Lower lobe of right lung (tissue), 2 donors: ENCODE data around the gene SLC30A9. TPM values are rescaled to one million over a fixed set of nuclear protein-coding genes. Genes with fewer than 3 reads are reported as not detected.

ENCODE experiments used
- ATAC-seq, 2 donors: fragments of 200-7000 bp; cut with Tn5 transposase; one replicate each; pipeline ENCODE4 v1.9.1; 2020 to 2022; ENCODE audit warnings: mild to moderate bottlenecking in 2 of 2, moderate library complexity in 2 of 2
- DNase-seq: peaks from one replicate; pipeline ENCODE4 v3.0.0-alpha.2; 2020
- H3K27ac ChIP-seq: fragments of 200-600 bp; one replicate; pipeline ENCODE4 v1.8.0; 2022
- H3K27me3 ChIP-seq: fragments of 200-600 bp; one replicate; pipeline ENCODE4 v1.8.0; 2022; ENCODE audit warnings: low read depth
- H3K36me3 ChIP-seq: fragments of 200-600 bp; one replicate; pipeline ENCODE4 v1.8.0; 2022; ENCODE audit warnings: mild to moderate bottlenecking
- H3K4me1 ChIP-seq: fragments of 200-600 bp; one replicate; pipeline ENCODE4 v1.8.0; 2022
- H3K4me3 ChIP-seq: fragments of 200-600 bp; one replicate; pipeline ENCODE4 v1.8.0; 2022; ENCODE audit warnings: mild to moderate bottlenecking
- H3K9me3 ChIP-seq: fragments of 200-600 bp; one replicate; pipeline ENCODE4 v1.8.0; 2022
- CTCF ChIP-seq: fragments of 200-600 bp; IDR thresholded peaks from one replicate; pipeline ENCODE4 v1.8.0; 2022; ENCODE audit warnings: antibody characterized with exemption, mild to moderate bottlenecking
- intact Hi-C: fragments of 100-400 bp; cut with DNase I; formaldehyde crosslinking; loops from one replicate; pipeline ENCODE4 v1.11.0; 2022
- total RNA-seq: library from RNA; stranded (reverse); fragmentation: NEBNext Ultra II Directional; extraction: Animal tissue kit (Norgen Biotek cat#: 25700); gene quantifications from one replicate; pipeline ENCODE4 v1.2.1, GENCODE V29; 2021
- donor health status: DM: no; HTN: yes; CAD: no; lungs with severe emphysema.

The SLC30A9 gene
- total RNA-seq, 1 donor from 2014 or later: 37.7 TPM

GRCh38 chr4:41976775-41977516 is 13.4 kb upstream of the SLC30A9 start:
- no peak overlapping the region for H3K27ac ChIP-seq
- no peaks in the 10 kb centered on the region for H3K27me3 ChIP-seq
- no peaks in the 10 kb centered on the region for H3K4me1 ChIP-seq
- DNase-seq: no peak
- no peak overlapping the region for H3K4me3 ChIP-seq
- H3K36me3 ChIP-seq: no peaks in the 10 kb centered on the region
- intact Hi-C loops: no loop called here
- no peak for ATAC-seq
- no peaks in the 10 kb centered on the region for H3K9me3 ChIP-seq
- no peak for TF ChIP-seq CTCF

- Histone ChIP-seq H3K27me3 (no peaks in the 10 kb centered on the region), H3K9me3 (no peaks in the 10 kb centered on the region), H3K4me1 (no peaks in the 10 kb centered on the region), H3K27ac (no peak overlapping the region), H3K36me3 (no peaks in the 10 kb centered on the region), H3K4me3 (no peak overlapping the region)
- TF ChIP-seq CTCF: no peak
- intact Hi-C loops: no loop called here
- no peak for DNase-seq
- ATAC-seq: no peak
Observed at GRCh38 chr4:41977709-41978108, 12.6 kb upstream of the SLC30A9 start.

- H3K9me3 ChIP-seq: no peaks in the 10 kb centered on the region
- no peak within 1 kb of the TSS for H3K27ac ChIP-seq
- DNase-seq: no peak
- H3K36me3 ChIP-seq: no peaks in the 10 kb centered on the region
- no peaks in the 10 kb centered on the region for H3K27me3 ChIP-seq
- H3K4me3 ChIP-seq: no peak within 1 kb of the TSS
- ATAC-seq: no peak
- no peak for TF ChIP-seq CTCF
- H3K4me1 ChIP-seq: no peaks in the 10 kb centered on the region
- intact Hi-C loops: no loop called here
Observed at GRCh38 chr4:41981456-41981855, 8.9 kb upstream of the SLC30A9 start, which contains the start of gene DCAF4L1. Gene DCAF4L1 (plus strand): TSS chr4:41981756. CDS start chr4:41981793, 37 bp downstream.

- Histone ChIP-seq H3K4me3 (no peak overlapping the region), H3K4me1 (no peaks in the 10 kb centered on the region), H3K36me3 (no peaks in the 10 kb centered on the region), H3K27me3 (no peaks in the 10 kb centered on the region), H3K9me3 (no peaks in the 10 kb centered on the region), H3K27ac (no peak overlapping the region)
- no peak for ATAC-seq
- intact Hi-C loops: no loop called here
- TF ChIP-seq CTCF: no peak
- DNase-seq: no peak
Observed at GRCh38 chr4:41982716-41983115, 7.6 kb upstream of the SLC30A9 start.

- ATAC-seq: no peak
- no peak overlapping the region for H3K4me3 ChIP-seq
Observed at GRCh38 chr4:41985151-41985550, 5.2 kb upstream of the SLC30A9 start.

More at GRCh38 chr4:41985151-41985550, 5.2 kb upstream of the SLC30A9 start:
- H3K36me3 ChIP-seq: no peaks in the 10 kb centered on the region
- intact Hi-C loops: no loop called here
- no peaks in the 10 kb centered on the region for H3K27me3 ChIP-seq
- H3K9me3 ChIP-seq: no peaks in the 10 kb centered on the region
- no peak for DNase-seq
- no peak overlapping the region for H3K27ac ChIP-seq
- TF ChIP-seq CTCF: no peak
- H3K4me1 ChIP-seq: peaks cover 6% of the 10 kb centered on the region
